SK-N-SH treated with all-trans-retinoic acid at 6 μM for 48 hours (cell line): ENCODE data around the gene GZMA.

ENCODE experiments used
- ARNTL ChIP-seq: fragments of 450-650 bp; formaldehyde crosslinking; IDR thresholded peaks from 2 replicates; pipeline ENCODE4 v1.5.0; 2020; ENCODE audit warnings: low read depth, mild to moderate bottlenecking, moderate library complexity, borderline replicate concordance
- BACH2 ChIP-seq: fragments of 250-450 bp; sonication (Bioruptor Pico); IDR thresholded peaks from 2 replicates; pipeline ENCODE4 v1.9.0; 2021; ENCODE audit warnings: mild to moderate bottlenecking, borderline replicate concordance
- CREB5 ChIP-seq: fragments of 250-450 bp; sonication (Bioruptor Pico); IDR thresholded peaks from 2 replicates; pipeline ENCODE4 v1.5.1; 2020; ENCODE audit warnings: low read depth, mild to moderate bottlenecking, moderate library complexity
- CSDC2 ChIP-seq: fragments of 250-450 bp; sonication (Bioruptor Pico); IDR thresholded peaks from 2 replicates; pipeline ENCODE4 v1.5.0; 2020; ENCODE audit warnings: mild to moderate bottlenecking, moderate library complexity
- ESRRG ChIP-seq: fragments of 250-450 bp; sonication (Bioruptor Pico); IDR thresholded peaks from 2 replicates; pipeline ENCODE4 v1.6.1; 2021; ENCODE audit warnings: mild to moderate bottlenecking
- OSR1 ChIP-seq: fragments of 250-450 bp; sonication (Bioruptor Pico); IDR thresholded peaks from 2 replicates; pipeline ENCODE4 v1.8.0; 2022; ENCODE audit warnings: moderate library complexity, mild to moderate bottlenecking, inconsistent platforms
- PATZ1 ChIP-seq: fragments of 250-450 bp; sonication (Bioruptor Pico); IDR thresholded peaks from 2 replicates; pipeline ENCODE4 v1.8.0; 2020; ENCODE audit warnings: mild to moderate bottlenecking, moderate library complexity, borderline replicate concordance
- RARB ChIP-seq: fragments of 250-450 bp; sonication (Bioruptor Pico); IDR thresholded peaks from 2 replicates; pipeline ENCODE4 v1.8.0; 2021; ENCODE audit warnings: mild to moderate bottlenecking, moderate library complexity
- SNAI2 ChIP-seq: fragments of 250-450 bp; sonication (Bioruptor Pico); IDR thresholded peaks from 2 replicates; pipeline ENCODE4 v1.5.0; 2020; ENCODE audit warnings: mild to moderate bottlenecking, moderate library complexity
- TSHZ2 ChIP-seq: fragments of 250-450 bp; sonication (Bioruptor Pico); IDR thresholded peaks from 2 replicates; pipeline ENCODE4 v1.5.0; 2020; ENCODE audit warnings: mild to moderate bottlenecking, moderate library complexity
- ZFP30 ChIP-seq: fragments of 450-650 bp; formaldehyde crosslinking; IDR thresholded peaks from 2 replicates; pipeline ENCODE4 v1.5.0; 2022; ENCODE audit warnings: mild to moderate bottlenecking, moderate library complexity
- ZNF565 ChIP-seq: fragments of 450-650 bp; formaldehyde crosslinking; conservative IDR thresholded peaks from 2 replicates; pipeline ENCODE4 v1.5.0; 2020; ENCODE audit warnings: low read depth, mild to moderate bottlenecking, moderate library complexity
- ZNF8 ChIP-seq: fragments of 450-650 bp; formaldehyde crosslinking; IDR thresholded peaks from 2 replicates; pipeline ENCODE4 v1.5.0; 2020; ENCODE audit warnings: mild to moderate bottlenecking, moderate library complexity

- TF ChIP-seq ESRRG: no peak
- no peak for TF ChIP-seq OSR1 (CRISPR knock-in tag)
- no peak for TF ChIP-seq BACH2
- TF ChIP-seq ZNF8: no peak
- no peak for TF ChIP-seq CREB5 (CRISPR knock-in tag)
- TF ChIP-seq ZFP30 (CRISPR knock-in tag): no peak
- no peak for TF ChIP-seq RARB
- TF ChIP-seq PATZ1 (CRISPR knock-in tag): no peak
- TF ChIP-seq ZNF565 (CRISPR knock-in tag): no peak
- TF ChIP-seq SNAI2 (CRISPR knock-in tag): no peak
- no peak for TF ChIP-seq ARNTL (CRISPR knock-in tag)
- TF ChIP-seq TSHZ2 (CRISPR knock-in tag): no peak
- TF ChIP-seq CSDC2: no peak
These were observed 20.9 kb upstream of the GZMA start for GRCh38 chr5:55081541-55081940.
